ENCODE results near the gene PDXK.

The PDXK gene

GRCh38 chr21:43726686-43727518 is 8.0 kb downstream of the PDXK start:
- DNase-seq: no peak

DNA sequence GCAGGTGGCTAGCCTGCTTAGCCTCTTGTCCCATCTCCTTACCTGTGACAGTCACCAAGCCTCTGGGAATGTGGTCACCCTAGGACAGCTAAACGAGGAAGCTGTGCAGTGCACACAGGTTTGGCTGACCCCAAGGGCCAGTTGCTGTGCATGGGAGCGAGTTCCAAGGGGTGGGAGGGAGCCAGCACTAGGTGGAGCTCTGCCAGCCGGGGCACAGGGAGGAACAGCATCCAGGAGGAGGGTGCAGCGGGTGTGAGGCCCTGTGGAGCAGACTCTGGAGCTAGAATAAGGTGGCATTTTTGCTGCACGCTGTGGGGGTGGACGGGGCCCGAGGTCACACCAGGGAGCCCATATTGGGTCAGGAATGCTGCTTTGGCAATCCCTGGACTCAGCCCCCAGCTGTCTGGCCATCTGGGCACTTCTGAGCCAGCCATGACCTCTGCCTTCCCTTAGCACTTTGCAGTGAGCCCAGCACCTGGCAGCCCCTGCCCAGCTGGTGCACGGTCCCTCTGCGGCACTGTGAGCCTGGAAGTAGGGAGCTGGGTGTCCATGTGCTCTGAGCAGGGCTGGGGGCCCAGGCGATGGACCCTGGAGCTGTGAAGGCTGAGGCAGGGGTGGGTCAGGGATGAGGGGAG is 8.7 kb downstream of the PDXK start:
- DNase-seq: no peak

DNA sequence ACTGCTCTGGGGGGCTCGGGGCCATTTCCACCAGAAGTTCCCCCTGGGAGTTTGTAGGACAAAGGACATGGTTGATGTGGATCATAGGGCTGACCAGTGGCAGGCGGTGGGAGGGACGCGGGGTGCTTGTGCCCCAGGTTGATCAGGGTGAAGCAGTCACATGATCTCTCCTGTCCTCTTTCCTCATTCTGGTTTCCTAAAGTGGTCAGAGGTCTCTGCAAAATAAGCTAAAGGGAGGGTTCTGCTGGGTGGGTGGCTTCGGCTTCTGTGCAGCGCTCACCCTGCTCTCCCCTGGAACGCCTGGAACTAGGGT is 9.2 kb downstream of the PDXK start:
- no peak for DNase-seq

DNA sequence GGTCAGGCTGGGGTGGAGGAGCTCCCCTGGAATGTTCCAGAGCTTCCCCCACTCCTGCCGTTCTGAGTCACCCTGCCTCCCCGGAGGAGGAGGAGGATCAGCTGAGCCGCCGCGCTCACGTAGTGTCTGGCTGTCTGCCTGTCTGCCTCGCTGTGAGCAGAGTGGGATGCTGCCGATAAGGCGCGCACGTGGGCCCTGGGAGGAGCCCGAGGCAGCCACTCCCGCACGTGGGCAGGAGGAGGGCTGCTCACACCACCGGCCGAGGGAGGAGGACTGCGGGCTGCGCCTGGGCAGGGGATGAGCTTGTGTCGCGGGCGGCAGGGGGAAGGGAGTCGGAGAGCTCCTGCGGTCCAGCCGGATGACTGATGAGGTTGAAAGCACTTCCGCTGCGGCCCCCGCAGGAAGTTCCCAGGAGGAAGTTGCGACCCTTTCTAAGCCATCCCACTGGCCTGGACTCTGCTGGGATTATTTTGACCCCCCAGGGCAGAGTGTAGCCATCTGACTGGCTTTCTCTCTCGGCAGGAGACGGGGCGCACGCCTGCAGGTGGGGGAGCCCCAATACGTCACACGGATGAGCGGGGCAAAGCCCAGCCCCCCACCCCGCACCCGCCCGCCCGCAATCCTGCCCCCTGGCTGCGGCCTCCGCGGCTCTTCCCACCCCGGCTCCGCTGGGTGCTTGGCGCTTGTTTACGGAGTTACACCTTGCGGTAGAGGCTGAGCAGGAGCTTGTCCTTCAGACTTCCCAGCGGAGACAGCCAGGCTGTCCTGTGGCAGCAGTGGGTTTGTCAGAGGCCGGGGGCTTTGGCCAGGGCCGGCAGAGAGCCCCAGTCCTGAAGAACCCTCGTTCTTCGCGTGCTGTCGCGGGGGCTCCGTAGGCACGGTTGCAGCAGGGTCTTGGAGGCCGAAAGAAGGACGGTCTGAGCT is 9.8 kb downstream of the PDXK start:
- DNase-seq: peak; percentile 80

GRCh38 chr21:43731476-43731875 is 12.5 kb downstream of the PDXK start:
- DNase-seq: no peak

GRCh38 chr21:43731891-43732711 is 13.2 kb downstream of the PDXK start:
- DNase-seq: no peak

DNA sequence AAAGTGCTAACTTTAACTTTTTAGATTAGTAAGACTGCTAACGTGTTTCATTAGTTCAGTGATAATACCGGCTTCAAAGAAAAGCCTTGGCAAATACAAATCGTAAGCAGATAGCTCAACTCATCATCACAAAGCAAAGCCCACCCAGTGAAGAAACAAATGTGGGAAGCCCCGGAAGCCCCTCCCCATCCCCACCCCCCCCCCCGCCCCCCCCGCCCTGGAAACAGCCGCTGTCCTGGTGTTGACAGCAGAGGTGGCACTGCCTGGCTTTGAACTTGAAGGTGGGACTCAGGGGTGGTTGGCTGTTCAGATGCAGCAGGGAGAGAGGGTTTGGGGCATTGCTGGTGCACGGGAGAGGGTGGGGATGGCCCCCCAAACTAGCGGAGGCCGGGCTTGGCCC is 14.1 kb downstream of the PDXK start:
- DNase-seq: no peak

GRCh38 chr21:43733529-43734071 is 14.7 kb downstream of the PDXK start:
- DNase-seq: no peak

DNA sequence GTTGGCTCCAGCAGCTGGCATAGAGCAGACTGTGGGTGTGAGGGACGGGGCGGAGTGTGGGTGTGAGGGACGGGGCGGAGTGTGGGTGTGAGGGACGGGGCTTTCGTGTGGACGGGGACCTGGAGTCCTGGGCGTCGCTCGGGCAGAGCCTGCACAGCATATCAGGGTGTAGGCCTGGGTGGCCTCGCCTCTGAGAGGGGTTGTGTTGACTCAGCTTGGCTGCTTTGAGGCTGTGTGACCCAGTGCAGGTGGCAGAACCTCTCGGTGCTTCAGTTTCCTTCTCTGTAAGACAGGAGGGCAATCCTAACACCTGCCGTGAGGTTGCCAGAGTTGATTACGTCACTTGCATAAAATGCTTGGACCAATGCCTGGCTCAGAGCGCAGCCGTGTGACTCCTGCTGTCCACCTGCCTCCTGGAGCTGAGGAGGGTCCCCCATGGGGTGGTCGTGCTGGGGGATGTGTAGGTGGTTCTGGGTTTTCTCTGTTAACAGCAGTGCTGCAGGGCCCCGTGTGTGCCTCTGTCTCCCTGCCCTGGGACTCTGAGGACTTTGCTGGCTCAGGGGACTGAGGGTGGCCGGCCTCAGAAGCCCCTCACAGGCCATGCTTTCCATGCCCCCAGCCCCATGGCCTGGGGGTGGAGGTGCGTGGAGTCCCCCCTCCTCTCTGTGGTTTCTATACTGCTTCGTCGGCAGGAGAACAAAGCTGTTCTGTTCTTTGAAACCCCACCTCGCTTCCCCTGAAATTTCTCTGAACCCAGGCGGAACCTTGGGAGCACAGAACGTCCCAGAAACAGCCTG is 15.4 kb downstream of the PDXK start:
- DNase-seq: no peak

DNA sequence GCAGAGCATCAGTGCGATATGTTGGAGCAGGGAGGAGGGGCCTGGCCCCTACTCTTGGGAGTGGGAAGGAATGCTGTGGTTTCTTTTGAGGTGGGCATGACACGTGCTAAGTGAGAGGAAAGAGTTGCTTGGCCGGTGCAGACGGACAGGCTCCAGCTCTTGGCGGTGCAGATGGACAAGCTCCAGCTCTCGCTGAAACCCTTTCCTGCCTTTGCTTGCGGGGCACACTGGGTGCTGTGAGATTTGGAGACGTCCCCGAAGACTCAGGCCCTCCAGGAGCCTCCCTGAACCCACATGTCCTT is 15.9 kb downstream of the PDXK start:
- DNase-seq: no peak

GRCh38 chr21:43735236-43736091 is 16.5 kb downstream of the PDXK start:
- DNase-seq: no peak

DNA sequence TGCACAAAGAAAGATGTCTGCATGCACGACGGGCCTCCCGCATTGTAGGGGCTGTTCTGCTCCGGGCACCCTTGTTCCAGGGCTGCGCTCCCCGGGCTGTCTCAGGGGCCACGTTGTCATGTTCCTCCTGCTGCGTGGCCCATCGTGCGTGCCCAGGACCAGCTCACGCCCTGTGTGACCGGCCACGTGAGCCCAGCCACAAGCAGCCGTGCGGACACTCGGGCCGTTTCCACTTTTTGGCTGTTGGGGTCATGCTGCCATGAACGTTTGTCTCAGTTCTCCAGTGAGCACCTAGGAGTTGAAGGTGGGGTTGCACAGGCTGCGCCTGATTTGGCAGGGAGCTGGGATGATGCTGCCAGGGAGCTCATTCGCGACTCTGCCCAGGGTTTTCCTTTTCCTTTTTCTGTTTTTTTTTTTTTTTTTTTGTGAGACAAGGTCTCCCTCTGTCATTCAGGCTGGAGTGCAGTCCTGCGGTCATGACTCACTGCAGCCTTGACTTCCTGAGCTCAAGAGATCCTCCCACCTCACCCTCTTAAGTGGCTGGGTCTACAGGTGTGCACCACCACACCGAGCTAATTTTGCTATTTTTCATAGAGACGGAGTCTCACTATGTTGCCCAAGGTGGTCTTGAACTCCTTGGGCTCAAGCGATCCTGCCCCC is 17.4 kb downstream of the PDXK start:
- no peak for DNase-seq

- DNase-seq: no peak
Measured at GRCh38 chr21:43737158-43737950, 18.4 kb downstream of the PDXK start.

DNA sequence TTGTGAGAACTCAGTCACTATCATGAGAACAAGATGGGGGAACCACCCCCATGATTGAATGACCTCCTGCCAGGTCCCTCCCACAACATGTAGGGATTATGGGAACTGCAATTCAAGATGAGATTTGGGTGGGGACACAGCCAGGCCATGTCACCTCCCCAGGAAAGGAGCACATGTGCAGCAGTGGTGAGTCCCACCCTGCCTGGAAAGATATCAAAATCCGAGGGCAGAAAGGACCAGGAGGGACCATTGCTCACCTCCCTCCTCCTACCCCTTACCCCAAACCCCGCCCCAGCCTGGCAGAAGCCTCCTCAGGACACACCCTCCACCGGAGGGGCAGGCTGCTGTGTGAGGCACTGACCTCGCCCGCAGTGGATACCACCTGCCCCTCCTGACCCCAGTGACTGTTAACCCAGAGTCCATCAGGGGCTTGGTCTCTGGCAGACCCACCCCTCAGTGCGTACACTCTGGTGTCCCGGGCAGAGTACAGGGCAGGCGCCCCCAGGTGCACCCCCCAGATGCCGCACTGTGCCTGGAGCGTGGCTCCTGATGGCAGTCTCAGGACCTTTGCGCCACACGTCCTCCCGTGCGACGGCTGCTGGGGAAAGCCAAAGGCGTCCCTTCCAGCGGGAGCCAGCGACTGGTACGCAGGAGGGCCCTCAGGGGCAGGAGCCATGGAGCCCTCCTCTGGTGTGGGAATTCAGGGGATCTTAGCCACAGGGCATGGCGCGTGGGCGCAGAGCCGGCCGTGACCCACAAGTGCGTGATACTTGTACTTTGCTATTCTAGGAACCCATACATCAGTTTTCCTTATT is 20.9 kb downstream of the PDXK start:
- DNase-seq: no peak

- no peak for DNase-seq
Measured at GRCh38 chr21:43740497-43741156, 21.7 kb downstream of the PDXK start.

GRCh38 chr21:43741423-43742096 is 22.6 kb downstream of the PDXK start:
- no peak for DNase-seq

- no peak for DNase-seq
Measured at GRCh38 chr21:43743947-43744346, 25.0 kb downstream of the PDXK start.

All from CD4-positive, alpha-beta T cell treated with Interleukin-6 for 4 hours (primary cell).